Measurements from ENCODE around the gene EGFL7. TPM values are rescaled to one million over a fixed set of nuclear protein-coding genes. Genes with fewer than 3 reads are reported as not detected.

The EGFL7 gene
- total and polyA plus RNA-seq, 2 of the 13 experiments (the other 11 are each of a cell fraction or from before 2014, with no cell fraction given): 0.20 to 5.1 TPM

DNA sequence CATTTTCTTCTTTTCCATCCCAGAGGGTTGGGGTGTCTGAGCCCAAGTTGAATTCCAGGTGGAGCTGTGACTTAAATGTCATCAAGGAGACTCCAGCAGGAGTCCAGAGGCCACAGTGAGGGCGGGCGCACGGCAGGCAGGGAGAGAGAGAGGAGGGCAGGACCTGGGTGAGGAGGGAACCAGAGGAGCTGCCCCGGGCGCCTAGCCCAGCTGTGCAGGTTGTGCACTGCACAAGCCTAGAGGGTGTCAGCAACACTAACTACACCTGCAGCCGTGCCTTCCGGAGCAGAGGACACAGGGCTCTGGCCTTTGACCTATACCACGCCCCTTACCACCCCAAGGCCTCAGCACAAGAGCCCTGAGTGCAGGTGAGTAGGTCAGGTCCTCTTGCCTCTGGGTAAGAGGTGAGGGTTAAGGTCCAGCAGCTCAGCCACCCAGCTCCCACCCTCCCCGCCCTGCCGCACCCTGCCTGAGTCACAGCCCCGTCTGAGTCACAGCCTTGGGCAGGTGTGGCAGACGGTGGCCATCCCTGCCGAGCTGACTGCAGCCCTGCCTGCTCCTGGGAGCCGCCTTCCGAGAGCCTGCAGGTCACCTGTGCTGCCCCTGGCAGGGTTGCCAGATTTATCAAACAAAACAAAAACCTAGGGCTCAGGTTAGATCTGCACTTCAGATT is 30.9 kb downstream of the EGFL7 start (continued):
- TF ChIP-seq ZNF484 (CRISPR knock-in tag; IDR thresholded peaks at IDR 0.05; ENCODE audit: borderline replicate concordance, low read depth) (no peak), ARID2 (CRISPR knock-in tag; IDR thresholded peaks at IDR 0.05; ENCODE audit: borderline replicate concordance) (no peak), NFKBIZ (CRISPR knock-in tag; IDR thresholded peaks at IDR 0.05) (no peak), ZNF546 (CRISPR knock-in tag; conservative IDR thresholded peaks at IDR 0.05) (no peak), ZNF780A (CRISPR knock-in tag; IDR thresholded peaks at IDR 0.05) (no peak), ZFP62 (CRISPR knock-in tag; IDR thresholded peaks at IDR 0.05) (no peak), CBX2 (IDR thresholded peaks at IDR 0.05; ENCODE audit: low read depth, low read length) (no peak), CBX2 (CRISPR knock-in tag; IDR thresholded peaks at IDR 0.05; ENCODE audit: low read depth) (no peak), U2AF1 (optimal IDR thresholded peaks at IDR 0.05; ENCODE audit: low read depth, low read length) (no peak), ZNF501 (CRISPR knock-in tag; IDR thresholded peaks at IDR 0.05) (0 out of 2 replicates have a peak, but pooled peaks have one; percentile 31), ZNF761 (CRISPR knock-in tag; conservative IDR thresholded peaks at IDR 0.05) (0 out of 2 replicates have a peak, but pooled peaks have one; percentile 66), JDP2 (CRISPR knock-in tag; IDR thresholded peaks at IDR 0.05; ENCODE audit: borderline replicate concordance) (no peak), NR3C1 (CRISPR knock-in tag; IDR thresholded peaks at IDR 0.05) (no peak), ZNF251 (CRISPR knock-in tag; IDR thresholded peaks at IDR 0.05) (no peak), KAT2B (IDR thresholded peaks at IDR 0.05; ENCODE audit: borderline replicate concordance, low read depth, low read length) (no peak), HNRNPL (IDR thresholded peaks at IDR 0.05; ENCODE audit: low read depth, low read length) (peak; percentile 59; the same call in 1 of the 2 replicates)
- TF ChIP-seq, protein P1, sequence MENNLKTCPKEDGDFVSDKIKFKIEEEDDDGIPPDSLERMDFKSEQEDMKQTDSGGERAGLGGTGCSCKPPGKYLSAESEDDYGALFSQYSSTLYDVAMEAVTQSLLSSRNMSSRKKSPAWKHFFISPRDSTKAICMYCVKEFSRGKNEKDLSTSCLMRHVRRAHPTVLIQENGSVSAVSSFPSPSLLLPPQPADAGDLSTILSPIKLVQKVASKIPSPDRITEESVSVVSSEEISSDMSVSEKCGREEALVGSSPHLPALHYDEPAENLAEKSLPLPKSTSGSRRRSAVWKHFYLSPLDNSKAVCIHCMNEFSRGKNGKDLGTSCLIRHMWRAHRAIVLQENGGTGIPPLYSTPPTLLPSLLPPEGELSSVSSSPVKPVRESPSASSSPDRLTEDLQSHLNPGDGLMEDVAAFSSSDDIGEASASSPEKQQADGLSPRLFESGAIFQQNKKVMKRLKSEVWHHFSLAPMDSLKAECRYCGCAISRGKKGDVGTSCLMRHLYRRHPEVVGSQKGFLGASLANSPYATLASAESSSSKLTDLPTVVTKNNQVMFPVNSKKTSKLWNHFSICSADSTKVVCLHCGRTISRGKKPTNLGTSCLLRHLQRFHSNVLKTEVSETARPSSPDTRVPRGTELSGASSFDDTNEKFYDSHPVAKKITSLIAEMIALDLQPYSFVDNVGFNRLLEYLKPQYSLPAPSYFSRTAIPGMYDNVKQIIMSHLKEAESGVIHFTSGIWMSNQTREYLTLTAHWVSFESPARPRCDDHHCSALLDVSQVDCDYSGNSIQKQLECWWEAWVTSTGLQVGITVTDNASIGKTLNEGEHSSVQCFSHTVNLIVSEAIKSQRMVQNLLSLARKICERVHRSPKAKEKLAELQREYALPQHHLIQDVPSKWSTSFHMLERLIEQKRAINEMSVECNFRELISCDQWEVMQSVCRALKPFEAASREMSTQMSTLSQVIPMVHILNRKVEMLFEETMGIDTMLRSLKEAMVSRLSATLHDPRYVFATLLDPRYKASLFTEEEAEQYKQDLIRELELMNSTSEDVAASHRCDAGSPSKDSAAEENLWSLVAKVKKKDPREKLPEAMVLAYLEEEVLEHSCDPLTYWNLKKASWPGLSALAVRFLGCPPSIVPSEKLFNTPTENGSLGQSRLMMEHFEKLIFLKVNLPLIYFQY (CRISPR knock-in tag; IDR thresholded peaks at IDR 0.05; ENCODE audit: borderline replicate concordance): no peak
- TF ChIP-seq, protein P2, sequence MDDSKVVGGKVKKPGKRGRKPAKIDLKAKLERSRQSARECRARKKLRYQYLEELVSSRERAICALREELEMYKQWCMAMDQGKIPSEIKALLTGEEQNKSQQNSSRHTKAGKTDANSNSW (CRISPR knock-in tag; IDR thresholded peaks at IDR 0.05; ENCODE audit: borderline replicate concordance): no peak
- TF ChIP-seq, protein P3, sequence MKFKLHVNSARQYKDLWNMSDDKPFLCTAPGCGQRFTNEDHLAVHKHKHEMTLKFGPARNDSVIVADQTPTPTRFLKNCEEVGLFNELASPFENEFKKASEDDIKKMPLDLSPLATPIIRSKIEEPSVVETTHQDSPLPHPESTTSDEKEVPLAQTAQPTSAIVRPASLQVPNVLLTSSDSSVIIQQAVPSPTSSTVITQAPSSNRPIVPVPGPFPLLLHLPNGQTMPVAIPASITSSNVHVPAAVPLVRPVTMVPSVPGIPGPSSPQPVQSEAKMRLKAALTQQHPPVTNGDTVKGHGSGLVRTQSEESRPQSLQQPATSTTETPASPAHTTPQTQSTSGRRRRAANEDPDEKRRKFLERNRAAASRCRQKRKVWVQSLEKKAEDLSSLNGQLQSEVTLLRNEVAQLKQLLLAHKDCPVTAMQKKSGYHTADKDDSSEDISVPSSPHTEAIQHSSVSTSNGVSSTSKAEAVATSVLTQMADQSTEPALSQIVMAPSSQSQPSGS (CRISPR knock-in tag; IDR thresholded peaks at IDR 0.05): no peak
- TF ChIP-seq, protein P4, sequence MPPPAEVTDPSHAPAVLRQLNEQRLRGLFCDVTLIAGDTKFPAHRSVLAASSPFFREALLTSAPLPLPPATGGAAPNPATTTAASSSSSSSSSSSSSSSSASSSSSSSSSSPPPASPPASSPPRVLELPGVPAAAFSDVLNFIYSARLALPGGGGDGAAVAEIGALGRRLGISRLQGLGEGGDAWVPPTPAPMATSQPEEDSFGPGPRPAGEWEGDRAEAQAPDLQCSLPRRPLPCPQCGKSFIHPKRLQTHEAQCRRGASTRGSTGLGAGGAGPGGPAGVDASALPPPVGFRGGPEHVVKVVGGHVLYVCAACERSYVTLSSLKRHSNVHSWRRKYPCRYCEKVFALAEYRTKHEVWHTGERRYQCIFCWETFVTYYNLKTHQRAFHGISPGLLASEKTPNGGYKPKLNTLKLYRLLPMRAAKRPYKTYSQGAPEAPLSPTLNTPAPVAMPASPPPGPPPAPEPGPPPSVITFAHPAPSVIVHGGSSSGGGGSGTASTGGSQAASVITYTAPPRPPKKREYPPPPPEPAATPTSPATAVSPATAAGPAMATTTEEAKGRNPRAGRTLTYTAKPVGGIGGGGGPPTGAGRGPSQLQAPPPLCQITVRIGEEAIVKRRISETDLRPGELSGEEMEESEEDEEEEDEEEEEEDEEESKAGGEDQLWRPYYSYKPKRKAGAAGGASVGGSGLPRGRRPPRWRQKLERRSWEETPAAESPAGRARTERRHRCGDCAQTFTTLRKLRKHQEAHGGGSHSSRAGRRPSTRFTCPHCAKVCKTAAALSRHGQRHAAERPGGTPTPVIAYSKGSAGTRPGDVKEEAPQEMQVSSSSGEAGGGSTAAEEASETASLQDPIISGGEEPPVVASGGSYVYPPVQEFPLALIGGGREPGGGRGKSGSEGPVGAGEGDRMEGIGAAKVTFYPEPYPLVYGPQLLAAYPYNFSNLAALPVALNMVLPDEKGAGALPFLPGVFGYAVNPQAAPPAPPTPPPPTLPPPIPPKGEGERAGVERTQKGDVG (CRISPR knock-in tag; IDR thresholded peaks at IDR 0.05; ENCODE audit: borderline replicate concordance): no peak

Data from HepG2 (cell line).